ENCODE data around the gene SCN3A.

The SCN3A gene

GRCh38 chr2:165173215-165173614 lies 30.6 kb downstream of the SCN3A start:
- H3K4me3 ChIP-seq (ENCODE audit: low read depth, low read length): no peak overlapping the region
- TF ChIP-seq CTCF (IDR thresholded peaks at IDR 0.05; ENCODE audit: insufficient read depth, low read depth, low read length, missing control alignments): no peak
- no peak for DNase-seq (ENCODE audit: low read depth)

- no peak for DNase-seq (ENCODE audit: low read depth)
- no peak overlapping the region for H3K4me3 ChIP-seq (ENCODE audit: low read depth, low read length)
- no peak for TF ChIP-seq CTCF (IDR thresholded peaks at IDR 0.05; ENCODE audit: insufficient read depth, low read depth, low read length, missing control alignments)
Observed at GRCh38 chr2:165164201-165164600, 39.6 kb downstream of the SCN3A start.

- no peak for DNase-seq (ENCODE audit: low read depth)
- no peak for TF ChIP-seq CTCF (IDR thresholded peaks at IDR 0.05; ENCODE audit: insufficient read depth, low read depth, low read length, missing control alignments)
- no peak overlapping the region for H3K4me3 ChIP-seq (ENCODE audit: low read depth, low read length)
Observed at GRCh38 chr2:165163761-165164160, 40.1 kb downstream of the SCN3A start.

GRCh38 chr2:165162466-165162865 lies 41.4 kb downstream of the SCN3A start:
- DNase-seq (ENCODE audit: low read depth): no peak
- H3K4me3 ChIP-seq (ENCODE audit: low read depth, low read length): no peak overlapping the region
- TF ChIP-seq CTCF (IDR thresholded peaks at IDR 0.05; ENCODE audit: insufficient read depth, low read depth, low read length, missing control alignments): no peak

GRCh38 chr2:165161510-165161909 lies 42.3 kb downstream of the SCN3A start:
- no peak for DNase-seq (ENCODE audit: low read depth)
- TF ChIP-seq CTCF (IDR thresholded peaks at IDR 0.05; ENCODE audit: insufficient read depth, low read depth, low read length, missing control alignments): no peak
- H3K4me3 ChIP-seq (ENCODE audit: low read depth, low read length): no peak overlapping the region

- DNase-seq (ENCODE audit: low read depth): no peak
- TF ChIP-seq CTCF (IDR thresholded peaks at IDR 0.05; ENCODE audit: insufficient read depth, low read depth, low read length, missing control alignments): no peak
- no peak overlapping the region for H3K4me3 ChIP-seq (ENCODE audit: low read depth, low read length)
Observed at GRCh38 chr2:165157160-165157559, 46.7 kb downstream of the SCN3A start.

GRCh38 chr2:165155152-165155551 lies 48.7 kb downstream of the SCN3A start:
- no peak overlapping the region for H3K4me3 ChIP-seq (ENCODE audit: low read depth, low read length)
- DNase-seq (ENCODE audit: low read depth): no peak
- no peak for TF ChIP-seq CTCF (IDR thresholded peaks at IDR 0.05; ENCODE audit: insufficient read depth, low read depth, low read length, missing control alignments)
